GM12878 (cell line): ENCODE results near the gene IFNA13.

Experiments used
- ATF7 ChIP-seq: fragments of 450-650 bp; IDR thresholded peaks from 2 replicates; pipeline ENCODE4 v1.6.1; 2016; ENCODE audit warnings: low read depth, mild to moderate bottlenecking
- DPF2 ChIP-seq: fragments of 450-650 bp; IDR thresholded peaks from 2 replicates; pipeline ENCODE4 v1.6.1; 2017; ENCODE audit warnings: mild to moderate bottlenecking
- JUND ChIP-seq: IDR thresholded peaks from 2 replicates; pipeline ENCODE4 v1.6.1; 2012; ENCODE audit warnings: low read depth, mild to moderate bottlenecking, low read length, improper control_type of control experiment, moderate library complexity
- PAX8 ChIP-seq: fragments of 450-650 bp; IDR thresholded peaks from 2 replicates; pipeline ENCODE4 v1.6.1; 2017; ENCODE audit warnings: mild to moderate bottlenecking, moderate library complexity
- RELB ChIP-seq: fragments of 450-650 bp; IDR thresholded peaks from 2 replicates; pipeline ENCODE4 v1.6.1; 2017; ENCODE audit warnings: low read depth, mild to moderate bottlenecking, moderate library complexity
- SIN3A ChIP-seq: IDR thresholded peaks from 2 replicates; pipeline ENCODE4 v1.6.1; 2012; ENCODE audit warnings: low read depth, low read length, improper control_type of control experiment
- SP1 ChIP-seq: IDR thresholded peaks from one replicate; pipeline ENCODE4 v1.6.1; 2011; ENCODE audit warnings: low read depth, low read length
- ZNF274 ChIP-seq: IDR thresholded peaks from one replicate; pipeline ENCODE4 v1.8.0; 2011; ENCODE audit not compliant: insufficient read length, insufficient read depth

GRCh38 chr9:21317956-21318923 is 49.6 kb downstream of the IFNA13 start:
- TF ChIP-seq DPF2 (no peak), ZNF274 (no peak), RELB (0 out of 2 replicates have a peak, but pooled peaks have one; percentile 13), SP1 (no peak), ATF7 (no peak), JUND (no peak), SIN3A (no peak), PAX8 (no peak)
